Neural crest cell (in vitro differentiated cells): Measurements from ENCODE around the gene EXOSC10. TPM values are rescaled to one million over a fixed set of nuclear protein-coding genes. Genes with fewer than 3 reads are reported as not detected.

ENCODE experiments used
- DNase-seq: peaks from one replicate; pipeline ENCODE4 v3.0.0; 2021; ENCODE audit warnings: low read depth, mixed read lengths, low spot score
- H3K27ac Mint-ChIP-seq: one replicate; pipeline ENCODE4 v1.8.0; 2021; ENCODE audit warnings: mild to moderate bottlenecking, mixed read lengths; ENCODE audit not compliant: unreplicated experiment
- H3K27me3 Mint-ChIP-seq: 2 replicates; pipeline ENCODE4 v1.8.0; 2021; ENCODE audit warnings: low read depth, mild to moderate bottlenecking, mixed read lengths
- H3K36me3 Mint-ChIP-seq: 2 replicates; pipeline ENCODE4 v1.8.0; 2021; ENCODE audit warnings: low read depth, mild to moderate bottlenecking, mixed read lengths
- H3K4me1 Mint-ChIP-seq: 2 replicates; pipeline ENCODE4 v1.8.0; 2021; ENCODE audit warnings: mixed read lengths
- H3K4me3 Mint-ChIP-seq: one replicate; pipeline ENCODE4 v1.8.0; 2021; ENCODE audit warnings: mild to moderate bottlenecking, mixed read lengths
- H3K9me3 Mint-ChIP-seq: 2 replicates; pipeline ENCODE4 v1.8.0; 2021; ENCODE audit warnings: mixed read lengths
- CTCF ChIP-seq: fragments of 200-600 bp; sonication (generic); conservative IDR thresholded peaks from 2 replicates; pipeline ENCODE4 v1.5.0; 2021; ENCODE audit warnings: antibody characterized with exemption, mild to moderate bottlenecking
- total RNA-seq: library from RNA; stranded (reverse); gene quantifications from 2 replicates; pipeline ENCODE4 v1.2.1, GENCODE V29; 2021

The EXOSC10 gene
- total RNA-seq, 1 donor from 2014 or later, result 127 TPM

- Mint-ChIP-seq H3K4me1 (no peaks in the 10 kb centered on the region), H3K27me3 (no peaks in the 10 kb centered on the region), H3K9me3 (no peaks in the 10 kb centered on the region), H3K4me3 (no peak overlapping the region), H3K27ac (no peak overlapping the region), H3K36me3 (peaks cover 8% of the 10 kb centered on the region)
- no peak for TF ChIP-seq CTCF
- DNase-seq, result no peak
Measured at GRCh38 chr1:11143401-11143800, 43.7 kb upstream of the EXOSC10 start.

- no peaks in the 10 kb centered on the region for H3K9me3 Mint-ChIP-seq
- no peak overlapping the region for H3K4me3 Mint-ChIP-seq
- no peak overlapping the region for H3K27ac Mint-ChIP-seq
- peaks cover 8% of the 10 kb centered on the region for H3K36me3 Mint-ChIP-seq
- no peak for TF ChIP-seq CTCF
- no peak for DNase-seq
- no peaks in the 10 kb centered on the region for H3K4me1 Mint-ChIP-seq
- no peaks in the 10 kb centered on the region for H3K27me3 Mint-ChIP-seq
Measured at GRCh38 chr1:11142618-11143391, 43.1 kb upstream of the EXOSC10 start.

GRCh38 chr1:11138952-11139351 is 39.3 kb upstream of the EXOSC10 start:
- no peak overlapping the region for H3K4me3 Mint-ChIP-seq
- peak overlapping the region; percentile 71 for H3K27ac Mint-ChIP-seq
- H3K9me3 Mint-ChIP-seq, result no peaks in the 10 kb centered on the region
- H3K4me1 Mint-ChIP-seq, result no peaks in the 10 kb centered on the region
- TF ChIP-seq CTCF, result no peak
- H3K36me3 Mint-ChIP-seq, result peaks cover 5% of the 10 kb centered on the region
- no peak for DNase-seq
- H3K27me3 Mint-ChIP-seq, result no peaks in the 10 kb centered on the region

GRCh38 chr1:11138029-11138428 is 38.4 kb upstream of the EXOSC10 start:
- Mint-ChIP-seq H3K36me3 (no peaks in the 10 kb centered on the region), H3K27me3 (no peaks in the 10 kb centered on the region), H3K4me1 (no peaks in the 10 kb centered on the region), H3K27ac (no peak overlapping the region), H3K4me3 (no peak overlapping the region), H3K9me3 (no peaks in the 10 kb centered on the region)
- DNase-seq, result no peak
- no peak for TF ChIP-seq CTCF

GRCh38 chr1:11134898-11135266 is 35.2 kb upstream of the EXOSC10 start:
- no peak overlapping the region for H3K4me3 Mint-ChIP-seq
- TF ChIP-seq CTCF, result no peak
- H3K4me1 Mint-ChIP-seq, result no peaks in the 10 kb centered on the region
- H3K36me3 Mint-ChIP-seq, result peaks cover 5% of the 10 kb centered on the region
- H3K27me3 Mint-ChIP-seq, result no peaks in the 10 kb centered on the region
- no peaks in the 10 kb centered on the region for H3K9me3 Mint-ChIP-seq
- H3K27ac Mint-ChIP-seq, result no peak overlapping the region
- DNase-seq, result no peak
